Kidney tubule cell (primary cell): ENCODE data around the gene TMTC1.

ENCODE experiments used
- DNase-seq: peaks from one replicate; pipeline ENCODE4 v3.0.0-alpha.2; 2018; ENCODE audit warnings: low spot score

The TMTC1 gene

DNA sequence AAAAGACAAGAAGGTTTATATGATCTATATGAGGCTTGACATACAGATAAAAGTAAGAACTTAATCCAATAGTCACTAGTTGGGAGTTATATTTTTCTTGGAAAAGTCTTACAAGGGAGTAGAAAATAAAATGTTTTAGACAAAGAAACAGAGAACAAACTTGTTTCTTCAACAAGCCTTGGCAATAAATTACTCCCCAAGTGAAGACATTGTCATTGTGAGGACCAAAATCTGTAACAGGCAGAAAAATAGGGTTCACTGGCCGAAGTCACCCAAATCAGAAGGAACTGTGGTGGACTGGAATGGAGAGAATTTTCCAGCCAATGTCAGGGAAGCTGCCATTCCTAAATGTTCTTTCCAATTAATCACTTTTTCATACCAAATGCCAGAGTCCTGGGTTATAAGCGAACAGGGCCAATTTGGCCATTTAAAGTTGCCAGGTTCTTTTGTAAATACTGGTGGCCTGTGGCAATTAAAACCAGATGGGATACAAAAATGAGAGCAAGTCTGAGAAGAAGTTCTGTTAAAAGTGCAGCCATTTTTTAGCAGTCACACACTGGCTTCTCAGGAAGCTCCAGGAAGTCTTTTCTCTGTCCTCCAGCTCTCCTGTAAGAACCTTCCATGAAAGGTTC, 168.9 kb downstream of the TMTC1 start:
- DNase-seq: no peak

DNA sequence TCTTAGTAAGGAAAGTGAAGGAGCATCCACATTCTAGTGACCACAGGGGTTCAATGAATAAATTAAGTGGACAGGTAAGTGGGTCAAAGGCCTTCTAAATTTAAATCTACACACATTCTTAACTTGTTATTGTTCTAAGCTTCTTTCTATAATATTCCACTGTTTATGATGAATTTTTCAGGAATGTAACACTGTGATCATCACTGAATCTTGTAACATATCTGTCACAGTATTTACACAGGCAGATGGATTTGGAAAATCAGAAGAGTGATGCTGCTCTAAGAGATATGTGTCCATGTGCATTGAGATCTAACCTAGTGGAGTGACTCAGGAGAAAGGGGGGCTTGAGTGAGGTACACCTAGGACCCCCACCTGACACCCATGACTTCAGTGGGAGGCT, 170.8 kb downstream of the TMTC1 start:
- no peak for DNase-seq

DNA sequence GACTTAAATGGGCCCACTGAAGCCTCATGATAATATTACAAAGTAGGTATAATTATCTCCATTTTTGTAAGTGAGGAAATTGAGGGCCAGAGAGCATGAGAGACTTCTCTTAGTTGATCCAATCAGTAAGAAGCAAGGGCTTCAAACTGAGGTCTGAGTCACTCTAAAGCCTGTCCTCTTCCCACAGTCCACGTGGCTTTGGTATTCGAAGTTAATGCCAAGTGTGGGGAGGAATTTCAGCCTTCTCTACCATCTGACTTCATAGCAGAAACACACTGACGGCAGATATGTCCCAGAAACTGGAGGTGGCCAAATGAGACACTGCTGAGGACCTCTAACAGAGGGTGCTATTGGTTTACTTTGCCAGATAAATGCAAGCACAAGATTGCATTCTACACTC, 171.8 kb downstream of the TMTC1 start:
- peak; percentile 2 for DNase-seq

DNA sequence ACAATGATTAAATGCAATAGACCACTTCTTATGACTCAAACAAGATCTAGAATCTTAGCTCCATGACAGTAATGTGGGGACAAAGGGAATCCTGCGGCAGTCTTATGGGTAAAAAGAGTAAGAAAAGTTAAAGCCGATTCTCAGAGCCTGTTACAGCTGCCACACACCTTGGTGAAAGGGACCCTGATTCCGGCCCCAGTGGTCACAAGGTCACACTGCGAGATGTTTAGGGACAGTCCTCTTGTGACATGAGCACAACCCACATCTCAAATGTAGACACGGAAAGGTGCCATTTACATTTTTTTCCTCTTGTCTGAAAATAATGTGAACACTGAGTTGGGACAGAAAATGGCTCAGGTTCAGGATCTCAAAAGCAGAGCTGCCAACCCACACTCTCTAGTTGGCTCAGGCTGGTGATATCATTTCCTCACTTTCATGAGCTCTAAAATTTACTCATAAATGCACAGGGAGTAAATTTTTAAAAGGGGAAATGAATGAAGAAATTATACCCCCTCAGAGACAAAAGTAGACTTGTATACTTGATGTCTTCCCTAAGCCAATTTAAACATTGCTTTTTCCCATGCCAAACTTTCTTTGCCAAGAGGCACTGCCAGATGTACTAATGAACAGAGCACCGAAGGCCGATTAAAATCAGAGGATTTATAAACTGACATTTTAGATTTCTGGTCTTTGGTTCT, 173.1 kb downstream of the TMTC1 start:
- no peak for DNase-seq

DNA sequence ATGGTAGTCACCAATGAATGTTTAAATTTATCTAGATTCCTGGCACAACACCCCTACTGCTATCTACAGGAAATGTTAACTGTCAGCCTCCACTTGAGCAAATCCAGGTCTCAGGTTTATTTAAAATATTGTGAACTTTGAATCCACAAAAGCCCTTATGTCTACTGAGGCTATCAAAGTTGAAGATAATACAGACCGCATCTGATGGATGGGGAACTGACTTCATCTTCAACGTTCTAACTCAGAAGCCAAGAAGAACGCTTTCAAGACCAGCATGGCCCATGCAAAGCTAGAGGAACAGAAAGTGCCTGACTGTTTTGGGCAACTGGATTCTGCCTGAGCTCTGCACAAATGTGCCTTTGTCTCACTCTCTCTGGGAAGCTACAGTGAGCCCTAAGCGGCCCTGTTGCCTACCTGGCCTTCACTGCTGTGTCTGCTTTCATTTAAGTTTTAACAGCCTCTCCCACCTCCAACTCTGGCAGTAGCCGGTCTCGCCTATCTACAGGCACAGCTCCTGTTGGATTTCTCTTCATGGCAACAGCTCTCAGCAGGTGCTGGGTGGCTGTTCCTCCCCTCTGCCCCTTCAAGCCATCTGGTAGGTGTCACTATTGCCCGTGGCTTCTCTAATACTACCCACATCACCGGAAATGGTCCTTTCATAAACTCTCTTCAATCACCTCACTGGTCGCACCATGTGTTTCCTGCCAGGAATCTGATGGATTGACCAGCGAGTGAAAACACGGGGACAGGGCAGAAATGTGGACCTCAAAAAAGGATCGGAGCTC, 174.1 kb downstream of the TMTC1 start:
- DNase-seq: no peak

DNA sequence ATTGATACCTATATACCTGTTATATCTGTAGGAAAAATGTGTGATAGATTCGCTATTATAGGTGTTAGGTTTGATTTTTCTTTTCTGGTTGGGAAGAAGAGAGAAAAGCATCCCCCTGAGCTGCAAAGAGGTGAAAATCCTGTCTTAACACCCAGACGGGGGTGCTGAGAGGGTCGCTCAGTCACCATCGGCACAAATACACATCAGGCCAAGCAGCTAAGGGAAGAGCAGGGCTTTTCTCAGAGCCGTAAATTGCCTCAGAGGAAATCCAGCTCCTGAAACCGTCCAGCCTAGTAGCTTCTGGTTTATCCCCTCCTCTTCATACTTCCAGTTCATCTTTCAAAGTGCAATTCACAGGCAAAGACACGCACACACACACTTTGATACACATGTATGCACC, 175.2 kb downstream of the TMTC1 start:
- no peak for DNase-seq

DNA sequence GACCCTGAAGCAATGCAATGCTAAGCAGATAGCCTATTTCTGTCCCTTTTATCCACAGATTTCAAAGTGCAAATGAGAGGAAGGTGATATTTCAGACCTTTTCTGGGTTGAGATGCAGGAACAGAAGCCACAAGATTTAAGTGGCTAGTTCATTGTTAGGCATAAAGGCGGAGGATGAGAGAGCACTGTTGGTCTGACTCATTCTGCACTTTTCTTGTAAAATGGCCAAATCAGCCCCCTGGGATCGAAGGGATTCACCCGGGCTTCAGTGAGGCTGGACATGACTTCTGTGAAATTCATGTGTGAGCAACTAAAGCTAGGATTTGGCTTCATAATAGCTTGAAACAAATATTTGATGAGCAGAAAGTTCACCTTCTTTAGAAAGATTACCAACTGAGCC, 184.4 kb downstream of the TMTC1 start:
- DNase-seq: no peak

DNA sequence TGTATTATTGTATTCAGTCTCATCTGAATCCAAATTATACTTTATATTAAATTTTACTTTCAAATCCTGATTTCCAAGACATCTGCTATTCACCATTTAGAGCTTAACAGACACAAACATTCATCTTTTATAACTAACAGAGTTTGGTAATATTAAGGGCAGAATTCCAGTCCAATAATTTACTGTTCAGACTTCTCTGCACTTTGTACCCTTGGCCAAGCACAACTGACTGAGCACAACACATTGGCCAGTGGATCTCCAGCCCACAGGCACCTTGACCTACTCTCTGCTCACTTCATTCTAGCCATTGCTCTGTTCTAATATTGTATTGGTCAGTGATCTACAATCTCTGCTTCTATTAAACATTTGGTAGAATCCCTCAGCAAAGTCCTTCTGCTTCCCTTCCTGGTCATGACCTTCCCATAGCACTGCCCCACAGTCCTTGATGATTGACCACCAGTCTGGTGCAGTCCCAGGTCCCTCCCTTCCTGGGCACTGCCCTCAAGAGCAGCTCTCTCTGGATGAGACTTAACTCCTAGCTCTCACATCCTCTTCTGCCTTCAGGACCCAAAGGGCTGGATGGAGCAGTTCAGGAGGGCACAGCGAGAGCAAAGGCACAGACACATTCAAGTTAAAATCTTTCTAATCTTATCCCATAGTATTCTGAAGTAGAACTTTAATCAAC, 188.5 kb downstream of the TMTC1 start:
- DNase-seq: no peak

DNA sequence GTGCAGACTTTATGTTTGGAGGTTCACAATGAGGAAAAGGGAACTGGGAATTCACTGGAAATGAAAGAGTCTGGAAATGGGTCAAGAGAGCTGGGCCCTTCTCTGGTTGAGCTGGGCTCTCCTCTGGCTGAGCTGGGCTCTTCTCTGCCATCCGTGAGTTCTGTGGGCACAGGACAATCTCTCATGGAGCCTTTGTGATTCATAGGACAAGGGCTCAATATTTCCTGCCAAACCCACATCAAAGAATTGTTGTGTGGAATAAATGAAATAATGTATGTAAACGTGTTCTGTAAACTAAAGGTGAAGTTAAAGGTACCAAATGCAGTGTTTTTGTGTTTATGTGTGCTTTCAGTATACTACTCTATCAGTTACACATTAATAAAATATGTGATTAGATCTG, 190.7 kb downstream of the TMTC1 start:
- DNase-seq: no peak

DNA sequence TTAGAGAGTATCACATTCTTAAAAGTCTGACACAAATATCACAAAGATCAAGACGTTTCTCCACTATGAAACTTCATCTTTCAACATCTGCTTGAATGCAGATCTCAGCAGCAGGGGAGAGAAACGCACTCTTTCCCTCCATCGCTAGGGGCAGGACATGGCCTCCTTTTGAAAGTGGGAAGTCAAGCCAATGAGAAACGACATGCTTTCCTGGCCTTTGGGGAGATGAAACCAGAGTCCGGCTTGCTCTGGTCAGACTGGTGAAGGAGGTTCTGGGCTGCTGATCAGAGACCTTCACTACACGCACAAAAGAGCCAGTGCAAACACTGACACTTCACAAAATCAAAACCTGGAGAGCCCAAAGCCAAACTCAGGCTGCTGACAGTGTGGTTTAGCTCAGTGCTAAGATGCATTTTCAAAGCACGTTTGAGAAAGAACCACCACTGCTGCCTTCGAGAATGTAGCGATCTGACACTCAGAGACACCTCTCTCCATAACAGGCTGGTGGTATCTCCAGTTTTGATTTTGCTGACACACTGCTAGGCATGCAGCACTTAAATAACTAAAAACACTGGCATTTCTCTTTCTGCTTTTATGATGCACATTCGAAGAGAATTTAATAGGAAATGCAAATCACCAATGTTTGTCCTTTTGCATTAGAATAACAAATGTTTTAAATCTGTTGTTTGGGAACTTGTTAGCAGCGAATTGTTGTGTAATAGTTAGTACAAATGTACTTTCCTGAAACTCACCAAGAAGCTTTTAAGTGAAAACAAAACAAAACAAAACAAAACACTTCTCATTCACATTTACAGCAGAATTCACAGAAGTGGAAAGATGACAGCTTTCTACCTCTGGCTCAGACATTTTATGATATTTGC, 192.4 kb downstream of the TMTC1 start:
- peak; percentile 9 for DNase-seq

DNA sequence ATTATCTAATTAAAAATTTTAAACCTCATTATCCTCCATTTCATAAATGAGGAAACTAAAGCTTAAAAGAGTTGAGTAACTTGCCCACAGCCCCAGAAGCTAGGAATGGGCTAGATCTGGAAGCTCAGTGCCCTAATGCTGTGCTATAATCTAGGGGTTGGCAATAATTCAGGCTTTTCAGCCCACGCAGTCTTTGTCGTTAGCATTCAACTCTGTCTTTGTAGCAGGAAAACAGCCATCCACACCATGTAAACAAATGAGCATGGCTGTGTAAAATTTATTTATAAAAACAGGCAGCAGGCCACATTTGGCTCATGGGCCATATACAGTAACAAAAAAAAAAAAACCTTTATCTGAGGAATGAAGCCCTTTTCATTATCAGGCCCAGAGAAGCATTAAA, 193.9 kb downstream of the TMTC1 start:
- DNase-seq: no peak

DNA sequence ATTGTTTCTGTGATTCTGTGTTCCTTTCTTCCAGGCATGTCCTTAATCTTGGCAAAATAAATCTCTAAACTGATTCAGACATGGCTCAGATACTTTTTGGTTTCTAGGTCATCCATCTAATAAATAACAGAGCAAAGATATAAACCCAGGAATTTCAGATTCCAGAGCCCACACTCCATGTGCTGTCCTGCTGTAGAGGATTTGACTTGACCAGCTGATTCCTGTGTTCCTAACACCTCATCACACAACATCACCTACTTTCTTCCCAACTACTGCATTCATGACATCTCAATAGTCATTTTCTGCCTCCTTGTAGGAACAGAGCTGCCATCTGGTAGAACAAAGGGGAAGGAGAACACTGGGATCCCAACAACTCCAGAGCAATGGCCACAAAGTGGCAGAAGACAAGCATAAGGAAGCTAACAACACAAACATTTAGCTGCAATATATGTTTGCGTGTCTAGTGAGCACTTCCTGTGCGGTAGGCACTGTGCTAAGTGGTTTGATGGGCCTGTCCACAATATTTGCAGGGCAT, 194.4 kb downstream of the TMTC1 start:
- no peak for DNase-seq

DNA sequence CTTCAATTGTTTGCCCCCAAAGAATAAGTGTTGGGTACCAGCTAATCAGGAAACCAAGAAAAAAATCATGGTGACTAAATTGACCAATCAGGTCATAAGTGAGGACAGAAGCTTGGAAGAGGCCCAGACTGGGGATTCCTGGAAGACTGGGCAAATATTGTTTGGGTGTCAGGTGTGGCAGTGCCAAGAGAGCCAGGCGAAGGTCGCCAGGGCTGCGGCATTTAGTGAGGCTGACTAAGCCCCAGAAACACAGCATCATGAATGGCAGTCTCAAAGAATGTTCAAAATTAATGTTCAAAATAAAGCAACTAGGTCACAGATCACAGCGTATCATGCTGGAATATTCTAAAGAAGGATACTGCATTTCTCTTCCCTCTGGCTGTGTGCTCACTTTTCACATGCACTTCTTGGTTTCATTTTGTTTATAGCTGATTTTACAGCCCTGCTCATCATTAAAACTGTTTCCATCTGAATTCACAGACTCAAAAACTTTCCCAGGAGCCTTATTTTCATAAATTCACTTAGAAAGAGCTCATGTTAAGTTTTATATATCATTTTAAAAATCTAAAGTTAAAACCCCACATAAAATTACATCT, 201.0 kb downstream of the TMTC1 start:
- no peak for DNase-seq

DNA sequence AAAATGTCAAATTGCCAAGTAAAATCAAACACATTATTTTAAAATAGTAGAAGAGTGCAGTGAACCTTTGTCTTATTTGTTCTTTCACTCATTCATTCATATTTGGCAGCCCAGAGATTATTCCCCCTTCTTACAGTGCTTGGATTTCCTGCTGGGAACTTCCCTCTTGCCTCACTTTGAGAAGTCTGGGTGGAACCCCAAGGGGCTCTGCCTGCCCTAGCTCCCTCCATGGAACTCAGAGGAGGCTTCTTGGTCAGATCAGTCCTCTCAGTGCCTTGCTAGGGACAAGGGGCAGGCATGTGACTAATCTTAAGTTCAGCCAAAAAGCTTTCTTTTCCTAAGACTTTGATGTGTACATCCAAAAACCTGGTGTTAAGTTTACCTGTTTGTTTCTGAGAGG, 201.6 kb downstream of the TMTC1 start:
- DNase-seq: no peak

DNA sequence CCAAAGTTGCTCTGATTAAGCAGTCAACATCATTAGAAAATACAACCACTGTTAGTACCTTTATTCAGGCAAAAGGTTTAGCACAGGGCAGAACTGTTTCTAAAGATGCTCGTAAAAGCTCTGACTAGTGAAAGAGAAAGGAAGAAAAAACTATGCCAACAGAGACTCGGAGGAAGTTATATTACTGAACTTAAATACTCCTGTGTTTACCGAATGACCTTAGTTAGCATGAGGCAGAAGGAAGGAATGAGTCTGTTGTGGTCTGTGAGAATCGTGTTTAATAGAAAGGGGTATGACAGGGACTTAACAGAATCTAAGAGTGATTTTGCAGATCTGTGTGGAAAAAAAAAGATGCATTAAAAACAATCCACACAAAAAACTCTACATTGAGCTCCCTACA, 202.1 kb downstream of the TMTC1 start:
- DNase-seq: no peak

DNA sequence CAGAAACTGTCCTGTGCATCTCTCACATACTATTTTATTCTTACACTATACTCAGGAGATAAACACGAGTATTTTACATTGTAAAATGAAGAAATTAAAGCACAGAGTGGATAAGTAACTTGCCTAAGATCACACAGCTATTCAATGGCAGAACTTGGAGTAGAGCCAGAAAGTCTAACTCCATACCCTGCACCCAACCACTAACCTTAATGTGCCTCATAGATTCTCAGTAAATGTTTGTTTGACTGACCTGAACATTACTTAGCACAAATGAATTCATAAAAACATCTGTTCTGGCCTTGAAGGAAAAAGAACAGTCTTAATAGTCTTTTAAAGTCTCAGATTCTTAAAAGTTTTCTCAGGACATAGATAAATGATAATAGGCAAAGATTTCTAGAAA, 202.8 kb downstream of the TMTC1 start:
- no peak for DNase-seq

DNA sequence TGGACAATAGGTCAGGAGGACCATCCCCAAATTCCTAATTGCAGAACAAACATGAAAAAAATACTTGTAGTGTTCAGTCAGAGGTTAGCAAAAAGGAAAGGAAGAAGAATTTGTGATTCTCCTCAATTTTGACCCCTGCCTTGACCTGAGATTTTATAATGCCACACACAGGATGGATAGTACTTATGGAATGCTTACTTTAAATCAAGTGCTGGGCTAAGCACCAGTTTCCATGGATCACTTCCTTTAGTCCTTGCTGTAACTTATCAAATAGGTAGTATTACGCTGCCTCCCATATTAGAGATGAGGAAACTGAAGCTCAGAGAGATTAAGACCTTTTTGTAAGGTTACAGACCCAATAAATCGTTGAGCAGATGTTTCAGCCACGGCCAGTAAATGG, 205.0 kb downstream of the TMTC1 start:
- DNase-seq: no peak

DNA sequence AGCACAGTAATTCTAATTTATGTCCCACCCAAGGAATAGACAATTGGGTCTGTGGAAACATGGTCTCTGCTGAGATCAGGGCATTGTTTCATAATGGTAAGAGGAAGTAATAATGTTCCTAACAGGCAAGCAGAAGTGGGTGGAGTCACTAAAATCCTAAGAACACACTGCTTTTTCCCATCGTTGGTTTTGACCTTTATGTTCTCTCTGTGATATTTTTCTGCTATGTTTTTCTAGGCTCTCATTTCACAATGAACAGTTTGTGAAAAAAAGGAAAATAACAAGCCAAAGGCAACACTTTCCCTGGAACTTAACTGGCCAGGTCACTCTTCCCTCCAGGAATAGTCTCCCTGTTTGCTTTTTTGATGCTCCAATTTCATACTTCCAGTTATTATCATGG, 205.7 kb downstream of the TMTC1 start:
- DNase-seq: no peak

DNA sequence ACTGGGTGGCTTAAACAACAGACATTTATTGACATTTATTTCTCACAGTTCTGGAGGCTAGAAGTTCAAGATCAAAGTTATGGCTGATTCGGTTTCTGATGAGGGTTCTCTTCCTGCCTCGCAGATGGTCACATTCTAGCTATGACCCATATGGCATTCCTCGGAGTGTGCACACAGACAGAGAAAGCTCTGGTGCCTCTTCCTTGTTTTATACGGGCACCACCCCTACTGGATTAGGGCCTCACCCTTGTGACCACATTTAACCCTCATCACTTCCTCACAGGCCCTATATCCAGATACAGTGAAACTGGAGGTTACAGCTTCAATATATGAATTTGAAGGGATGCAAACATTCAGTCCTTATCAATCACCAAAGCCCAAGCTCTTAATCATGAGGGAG, 209.2 kb downstream of the TMTC1 start:
- DNase-seq: no peak

DNA sequence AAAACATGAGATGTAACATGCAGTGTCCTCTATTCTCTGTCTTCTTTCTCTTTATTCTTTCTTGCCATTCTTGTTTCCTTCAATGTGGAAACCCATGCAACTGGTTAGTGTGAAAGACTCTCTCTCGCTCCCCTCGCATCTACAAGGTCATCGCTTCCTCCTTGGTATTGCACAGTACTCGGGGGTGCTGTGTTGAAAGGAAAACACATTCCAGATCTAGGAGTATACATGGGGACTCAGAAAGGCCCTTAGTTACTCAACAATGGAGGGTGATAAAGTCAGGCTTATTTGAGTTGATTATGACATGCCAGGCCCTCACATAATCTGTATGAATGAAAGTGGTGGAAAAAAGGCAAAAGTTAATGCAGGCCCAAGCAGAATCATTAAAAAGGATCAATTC, 210.8 kb downstream of the TMTC1 start:
- no peak for DNase-seq

DNA sequence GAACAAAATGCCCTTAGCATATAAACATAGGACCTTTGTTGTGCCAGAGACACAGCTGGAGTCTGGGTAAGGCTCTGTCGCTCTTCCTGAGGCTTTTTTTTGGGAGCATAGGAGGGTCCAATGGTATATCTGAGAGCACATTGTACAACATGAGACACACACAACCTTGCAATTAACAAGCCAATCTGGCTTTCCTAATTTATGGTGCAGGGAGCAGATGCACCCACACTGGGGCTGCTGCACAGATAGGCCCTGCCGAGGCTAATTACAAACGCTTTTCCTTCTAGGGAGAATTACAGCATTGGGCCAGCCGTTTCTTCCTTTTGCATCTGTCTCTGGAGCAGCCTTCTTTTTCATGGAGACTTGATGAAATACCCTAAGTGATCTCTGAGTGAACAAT, 211.3 kb downstream of the TMTC1 start:
- DNase-seq: no peak
